Left renal pelvis (tissue), 4 donors: ENCODE measurements around the gene AFAP1L1. TPM values are rescaled to one million over a fixed set of nuclear protein-coding genes. Genes with fewer than 3 reads are reported as not detected.

Experiments
- DNase-seq, 4 donors: peaks; one replicate each; pipeline ENCODE4 v3.0.0-alpha.2; 2013; ENCODE audit warnings: low read depth in 4 of 4, low spot score in 3 of 4
- polyA plus RNA-seq, 4 donors: library from polyadenylated mRNA; unstranded; fragments of 120-200 nt; gene quantifications; one replicate each; pipeline ENCODE4 v1.2.1, GENCODE V29; 2013; ENCODE audit not compliant: insufficient read length in 4 of 4

Gene AFAP1L1
- polyA plus RNA-seq, 4 donors: 15.0 to 19.3 (median 17.5) TPM

DNA sequence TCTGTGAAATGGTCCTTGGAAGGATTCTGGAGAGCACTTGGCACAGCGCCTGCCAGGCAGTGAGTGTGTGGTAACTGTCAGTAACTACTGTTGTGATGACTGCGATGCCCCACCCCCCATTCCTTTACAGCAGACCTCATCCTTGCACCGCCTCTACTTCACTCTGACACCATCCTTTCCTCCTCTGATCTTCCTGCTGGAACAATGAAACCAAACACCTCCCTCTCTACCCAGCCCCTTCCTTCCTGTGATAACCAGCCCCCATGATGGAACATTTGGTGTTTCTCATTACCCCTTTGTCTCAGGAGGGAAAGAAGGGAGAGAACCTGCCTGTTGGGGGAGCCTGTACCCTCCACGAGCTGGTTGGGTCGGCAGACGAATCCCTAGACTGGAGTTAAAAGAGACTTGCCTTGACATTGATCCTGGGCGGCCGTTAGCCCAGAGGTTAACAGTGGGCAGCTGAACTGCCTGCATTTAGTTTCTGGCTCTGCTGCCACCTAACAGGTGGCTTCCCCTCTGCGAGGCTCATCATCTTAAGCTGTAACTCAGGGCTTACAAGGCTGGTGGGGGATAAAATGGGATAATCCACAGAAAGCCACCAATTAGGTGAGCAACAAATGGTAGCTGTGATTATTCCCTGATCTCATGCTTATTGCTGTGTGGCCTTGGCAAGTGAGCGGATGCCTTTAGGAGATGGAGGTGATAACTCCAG, 39.4 kb downstream of the AFAP1L1 start:
- DNase-seq: peak in 1 of 4 donors; percentile 50

DNA sequence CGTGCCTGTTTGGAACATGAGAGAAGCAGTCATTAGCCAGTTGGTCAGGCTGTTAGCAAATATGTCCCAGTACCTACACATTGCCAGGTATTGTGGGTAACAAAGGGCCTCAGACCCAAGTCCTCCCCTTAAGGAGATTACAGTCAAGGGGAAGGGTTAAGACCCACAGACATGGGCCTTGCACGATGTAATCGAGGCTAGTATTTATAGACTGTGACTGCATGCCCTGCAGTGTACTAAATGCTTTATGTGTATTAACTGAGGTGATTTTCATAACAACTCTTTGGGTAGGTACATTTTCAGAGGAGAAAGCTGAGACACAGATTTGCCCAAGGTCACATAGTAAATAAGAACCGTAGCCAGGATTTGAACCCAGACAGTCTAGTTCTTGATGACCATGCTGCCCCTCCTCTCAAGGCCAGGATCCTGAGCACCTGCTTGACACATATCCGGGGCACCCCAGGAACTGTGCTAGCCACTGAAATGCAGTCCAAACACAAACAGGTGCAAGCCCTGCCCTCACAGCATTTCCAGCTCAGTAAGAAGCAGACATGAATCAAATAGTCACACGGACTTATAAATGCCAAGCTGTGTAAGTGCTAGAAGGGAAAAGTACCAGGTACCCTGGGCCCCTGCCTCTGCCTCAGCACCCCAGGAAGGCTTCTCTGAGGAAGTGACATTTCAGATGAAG, 41.6 kb downstream of the AFAP1L1 start:
- DNase-seq: no peak

- no peak for DNase-seq
Observed at GRCh38 chr5:149314571-149315111, 43.0 kb downstream of the AFAP1L1 start.

GRCh38 chr5:149315753-149316152, 44.1 kb downstream of the AFAP1L1 start:
- no peak for DNase-seq

- DNase-seq: no peak
Observed at GRCh38 chr5:149317281-149318048, 45.8 kb downstream of the AFAP1L1 start.

GRCh38 chr5:149319174-149319573, 47.5 kb downstream of the AFAP1L1 start:
- DNase-seq: no peak

DNA sequence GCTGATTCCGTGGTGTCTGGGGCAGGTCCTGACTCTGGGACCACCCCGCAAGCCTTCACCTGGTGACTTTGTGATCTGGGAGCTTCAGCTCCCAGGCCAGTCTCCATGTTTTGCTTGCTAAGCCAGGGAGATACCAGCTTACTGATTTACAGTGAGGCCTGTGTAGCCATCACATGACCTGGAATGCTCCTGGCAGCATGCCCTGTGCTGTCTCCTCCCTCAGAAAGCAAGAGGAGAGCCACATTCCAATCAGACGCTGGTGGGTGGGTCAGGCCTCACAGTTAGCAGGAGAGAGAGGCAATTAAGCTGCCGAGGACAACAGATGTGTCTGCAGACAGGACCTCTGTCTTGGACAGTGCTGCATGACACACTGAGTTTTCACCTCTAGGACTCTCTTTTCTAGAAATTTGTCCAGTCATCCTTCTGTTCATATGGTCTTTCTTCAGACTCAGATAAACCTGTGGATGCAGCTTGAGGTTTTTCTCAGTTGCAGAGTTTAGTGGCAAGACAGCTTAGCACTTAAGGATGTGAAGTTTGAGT, 49.2 kb downstream of the AFAP1L1 start:
- DNase-seq: peak; percentile 81 to 88 (median 85)

- DNase-seq: no peak
Observed at GRCh38 chr5:149322518-149322917, 50.9 kb downstream of the AFAP1L1 start.

- DNase-seq: no peak
Observed at GRCh38 chr5:149323210-149323609, 51.6 kb downstream of the AFAP1L1 start.

DNA sequence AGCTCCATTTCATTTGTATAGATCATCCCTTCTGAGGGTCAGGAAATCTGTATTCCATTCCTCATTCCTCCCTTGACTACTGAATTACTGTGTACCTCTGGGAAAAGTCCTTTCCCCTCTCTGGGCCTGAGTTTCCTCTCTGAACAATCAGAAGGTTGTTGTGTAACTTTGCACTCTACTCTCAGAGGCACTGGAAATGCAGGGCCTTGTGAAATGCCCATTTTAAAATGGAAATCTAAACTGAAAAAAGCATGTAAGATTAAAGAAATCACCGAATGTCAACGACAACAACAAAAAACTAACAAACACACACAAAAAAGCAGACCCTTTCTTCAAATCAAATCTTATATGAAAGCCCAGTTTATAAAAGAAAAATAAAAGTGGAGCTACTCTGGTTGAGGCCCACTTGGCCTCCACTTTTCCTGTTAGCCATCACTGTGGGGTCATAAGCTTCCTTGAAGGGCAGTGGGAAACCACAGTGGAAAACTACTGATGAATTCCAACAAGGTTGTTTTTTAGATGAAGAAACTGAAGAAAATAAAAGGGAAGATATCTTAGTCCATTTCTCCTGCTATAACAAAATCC, 52.1 kb downstream of the AFAP1L1 start:
- no peak for DNase-seq

- DNase-seq: no peak
Observed at GRCh38 chr5:149324641-149325040, 53.0 kb downstream of the AFAP1L1 start.

- DNase-seq: no peak
Observed at GRCh38 chr5:149325166-149325735, 53.6 kb downstream of the AFAP1L1 start.

- DNase-seq: no peak
Observed at GRCh38 chr5:149325894-149326293, 54.2 kb downstream of the AFAP1L1 start.

- no peak for DNase-seq
Observed at GRCh38 chr5:149326611-149327010, 55.0 kb downstream of the AFAP1L1 start.

- no peak for DNase-seq
Observed at GRCh38 chr5:149328177-149328576, 56.5 kb downstream of the AFAP1L1 start.

- DNase-seq: no peak
Observed at GRCh38 chr5:149333711-149334443, 62.2 kb downstream of the AFAP1L1 start.

- DNase-seq: no peak
Observed at GRCh38 chr5:149337736-149338135, 66.1 kb downstream of the AFAP1L1 start.

- DNase-seq: no peak
Observed at GRCh38 chr5:149338364-149338763, 66.7 kb downstream of the AFAP1L1 start.

DNA sequence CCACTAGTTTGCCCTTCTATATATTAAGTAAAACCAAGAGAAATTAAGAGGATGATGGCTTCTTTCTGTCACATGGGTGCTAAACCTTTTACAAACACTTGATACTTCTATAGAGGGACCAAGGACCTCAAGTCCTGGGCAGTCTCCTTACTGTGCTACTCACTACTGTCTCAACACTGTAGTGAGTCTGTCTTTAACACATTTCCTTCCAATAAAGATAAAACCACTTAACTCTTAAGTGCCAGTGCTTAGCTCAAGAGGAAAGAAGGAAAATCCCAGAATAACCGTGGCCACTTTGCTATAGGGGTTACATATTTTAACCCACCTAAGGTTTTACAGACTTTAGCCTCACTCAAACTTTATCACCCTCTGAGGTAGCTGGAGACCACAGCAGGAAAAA, 69.3 kb downstream of the AFAP1L1 start:
- DNase-seq: no peak

DNA sequence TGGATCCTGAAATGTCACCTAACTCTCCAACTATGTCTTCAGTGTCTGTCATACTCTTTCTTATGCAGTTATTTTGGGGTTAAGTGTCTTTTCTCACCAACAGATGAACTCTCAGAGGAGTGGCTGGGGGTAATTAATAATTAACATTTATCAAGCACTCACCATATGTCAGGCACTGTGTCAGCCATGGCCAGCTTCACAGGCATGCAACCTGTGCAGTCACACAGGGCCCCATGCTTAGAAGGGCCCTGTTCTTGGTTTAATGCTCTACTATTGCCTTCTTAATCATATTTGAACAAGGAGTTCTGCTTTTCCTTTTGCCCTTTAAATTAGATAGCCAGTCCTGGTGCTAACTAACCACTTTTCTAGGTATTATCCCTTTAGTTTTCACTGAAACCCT, 70.2 kb downstream of the AFAP1L1 start:
- no peak for DNase-seq
